Activated CD8-positive, alpha-beta memory T cell treated with anti-CD3 and anti-CD28 coated beads for 48 hours (primary cell): ENCODE data around the gene CUEDC1.
"Not testable (repeated sequence)": the region's sequence is repeated elsewhere in the genome, so short reads cannot be mapped to it uniquely, and the experiment has no call there.

ENCODE experiments used
- DNase-seq, 3 experiments: peaks; one replicate each; pipeline ENCODE4 v3.0.0-alpha.2; 2020; ENCODE audit warnings: low read depth in 2 of 3, low spot score in 2 of 3

Gene CUEDC1

DNA sequence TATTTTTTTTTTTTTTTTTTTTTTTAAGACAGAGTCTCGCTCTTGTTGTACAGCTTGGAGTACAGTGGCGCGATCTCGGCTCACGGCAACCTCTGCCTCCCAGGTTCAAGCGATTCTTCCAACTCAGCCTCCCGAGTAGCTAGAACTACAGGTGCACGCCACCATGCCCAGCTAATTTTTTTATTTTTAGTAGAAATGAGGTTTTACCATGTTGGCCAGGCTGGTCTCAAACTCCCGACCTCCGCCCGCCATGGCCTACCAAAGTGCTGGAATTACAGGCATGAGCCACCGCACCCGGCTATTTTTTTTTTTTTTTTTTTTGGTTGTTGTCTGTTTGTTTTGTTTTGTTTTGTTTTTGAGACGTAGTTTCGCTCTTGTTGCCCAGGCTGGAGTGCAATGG is 3.2 kb upstream of the CUEDC1 start:
- not testable (repeated sequence) for DNase-seq

DNA sequence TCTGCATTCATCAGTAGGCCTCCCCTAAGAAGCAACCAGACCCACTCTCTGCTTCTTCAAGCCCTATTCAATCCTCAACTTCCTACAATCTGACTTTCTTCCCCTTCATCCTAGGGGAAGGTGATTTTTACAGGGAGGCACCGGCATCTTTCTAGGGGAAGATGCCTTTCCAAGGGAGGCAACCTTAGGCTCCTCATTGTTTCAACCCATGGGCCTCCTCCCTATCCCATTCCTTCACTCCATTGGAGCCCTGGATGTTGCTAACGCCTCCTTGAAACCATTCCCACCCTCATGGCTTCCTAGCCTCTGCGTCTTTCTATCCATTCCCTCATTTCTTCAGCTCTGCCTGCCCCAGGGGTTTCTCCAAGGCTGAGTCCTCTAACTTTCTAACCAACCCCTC is 2.7 kb upstream of the CUEDC1 start:
- no peak for DNase-seq

DNA sequence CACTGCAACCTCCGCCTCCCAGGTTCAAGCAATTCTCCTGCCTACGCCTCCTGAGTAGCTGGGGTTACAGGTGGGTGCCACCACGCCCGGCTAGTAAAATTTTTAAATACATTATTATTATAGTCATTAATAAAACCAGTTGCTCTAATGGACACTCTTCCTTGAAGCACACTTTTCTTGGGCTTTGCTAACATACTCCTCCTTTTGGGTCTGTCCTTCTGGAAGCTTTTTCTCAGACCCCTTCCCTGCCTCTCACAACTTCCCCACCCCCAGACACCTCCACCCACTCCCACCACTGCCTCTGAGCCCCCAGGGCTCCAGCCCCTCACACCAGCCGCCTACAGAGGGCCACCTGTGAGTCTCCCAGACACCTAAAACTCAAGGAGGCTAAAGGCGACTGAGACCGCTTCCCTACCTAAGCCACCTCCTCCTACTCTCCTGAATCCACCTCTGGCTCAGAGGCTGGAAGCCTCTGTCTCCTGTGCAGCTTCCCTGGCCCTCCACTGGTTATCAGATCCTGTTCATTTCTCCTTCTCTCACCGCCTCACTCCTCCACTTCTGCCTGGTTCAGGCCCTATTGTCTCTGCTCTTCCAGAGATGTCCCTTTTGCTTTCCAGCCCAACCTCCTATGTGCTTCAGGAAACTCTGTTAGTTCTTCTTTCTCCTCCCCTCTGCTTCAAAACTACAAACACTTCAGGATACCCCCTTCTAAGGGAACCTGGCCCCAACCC is 2.1 kb upstream of the CUEDC1 start:
- no peak for DNase-seq

DNA sequence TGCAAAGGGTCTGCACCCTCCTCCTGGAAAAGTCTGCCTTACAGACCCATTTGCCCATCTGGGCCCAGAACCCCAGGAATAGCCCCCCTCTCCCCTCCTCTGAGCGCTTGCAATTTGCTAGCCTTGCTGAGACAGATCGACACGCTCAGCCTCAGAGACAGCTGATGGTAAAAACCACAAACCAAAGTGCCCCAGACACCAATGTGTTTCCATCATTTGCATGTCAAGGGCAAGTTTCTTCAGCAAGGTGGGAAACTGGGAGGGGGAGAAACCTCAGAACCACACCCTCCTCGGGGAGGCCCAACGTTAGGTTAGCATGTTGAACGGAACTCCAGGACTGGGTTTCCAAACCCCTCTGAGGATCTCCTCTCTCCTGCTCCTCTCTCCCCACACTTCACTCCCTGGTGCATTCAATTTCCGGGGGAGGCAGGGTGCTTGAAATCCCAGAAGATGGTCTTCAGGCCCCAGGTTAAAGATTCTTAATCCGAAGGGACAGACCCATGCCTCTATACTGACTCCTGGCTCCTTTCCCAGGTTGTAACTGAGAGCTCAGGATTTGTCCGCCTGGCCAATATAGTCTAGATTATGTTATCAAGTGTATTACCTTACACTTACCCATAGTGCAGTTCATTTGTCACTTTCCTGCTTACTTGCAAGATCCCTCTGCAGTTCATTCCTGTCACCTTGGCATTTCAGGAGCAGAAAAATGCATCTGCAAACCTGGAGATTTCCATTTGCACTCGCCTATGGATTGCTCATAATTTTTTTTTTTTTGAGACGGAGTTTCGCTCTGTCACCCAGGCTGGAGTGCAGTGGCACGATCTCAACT is 1.3 kb upstream of the CUEDC1 start:
- no peak for DNase-seq

DNA sequence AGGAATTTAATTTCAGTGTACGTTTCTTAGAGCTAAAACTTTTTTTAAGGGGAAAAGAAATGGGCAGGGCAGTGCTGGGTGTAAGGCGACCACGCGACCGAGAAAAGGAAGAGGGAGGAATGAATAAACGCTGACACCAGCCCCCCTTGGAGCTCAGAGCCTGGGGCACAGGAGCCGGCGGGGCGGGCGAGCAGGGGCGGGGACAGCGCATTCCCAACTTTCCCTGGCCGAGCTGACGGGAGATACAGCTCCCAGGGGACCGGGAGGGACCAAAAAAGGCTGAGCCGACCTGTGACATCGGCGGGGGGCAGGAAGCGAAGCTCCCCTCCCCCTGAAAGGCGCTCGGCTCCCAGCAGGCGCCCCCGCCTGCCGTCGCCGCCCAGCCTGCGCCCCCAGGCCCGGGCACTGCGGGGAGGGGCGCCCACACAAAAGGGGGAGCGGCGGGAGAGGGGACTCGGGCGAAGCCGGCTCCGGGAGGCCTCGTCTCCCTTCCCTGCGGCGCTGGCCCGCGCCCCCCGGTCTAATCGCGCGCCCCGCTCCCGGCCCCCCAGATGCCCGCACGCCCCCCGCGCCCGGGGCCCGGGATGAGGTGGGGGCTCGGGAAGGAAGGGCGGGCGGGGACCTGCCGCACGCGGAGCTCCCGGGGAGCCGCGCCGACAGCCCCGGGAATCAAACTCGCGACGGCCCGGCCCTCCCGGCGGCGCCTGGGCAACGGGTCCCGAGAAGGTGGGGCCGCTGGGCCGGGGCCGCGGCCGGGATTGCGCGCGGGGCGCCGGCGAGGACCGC is 622 bp downstream of the CUEDC1 start:
- DNase-seq: no peak

DNA sequence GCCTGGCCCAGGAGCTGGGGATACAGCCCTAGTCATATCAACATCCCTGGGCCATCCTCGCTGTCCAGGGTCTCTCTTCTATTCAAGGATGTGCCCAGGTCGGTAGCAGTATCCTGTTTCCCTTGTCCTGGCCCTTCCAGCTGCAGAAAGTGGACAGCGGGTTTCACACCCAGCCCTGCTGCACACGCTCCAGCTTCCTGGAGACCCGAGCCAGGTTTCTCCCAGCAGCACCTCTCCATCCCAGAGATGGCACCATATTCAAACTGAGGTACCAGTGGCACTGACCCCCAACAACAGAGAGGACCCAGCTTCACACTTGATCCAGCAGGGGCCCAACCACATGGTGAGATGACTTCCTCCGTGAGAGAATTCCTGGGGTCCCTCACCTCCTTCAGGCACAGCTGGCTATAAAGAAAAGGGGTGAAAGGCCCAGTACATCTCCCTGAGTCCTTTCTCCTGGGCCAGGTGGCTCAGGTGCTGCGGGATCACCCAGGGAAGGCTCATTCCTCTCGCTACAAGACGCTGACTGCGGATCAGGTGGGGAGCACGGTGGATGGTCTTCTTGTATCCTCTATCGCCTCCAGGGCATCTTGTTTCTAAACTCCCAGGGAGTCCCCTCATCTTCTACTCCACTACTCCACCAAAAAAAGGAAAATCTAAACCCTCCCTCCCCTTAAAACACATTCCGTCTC is 1.4 kb downstream of the CUEDC1 start:
- DNase-seq: no peak

DNA sequence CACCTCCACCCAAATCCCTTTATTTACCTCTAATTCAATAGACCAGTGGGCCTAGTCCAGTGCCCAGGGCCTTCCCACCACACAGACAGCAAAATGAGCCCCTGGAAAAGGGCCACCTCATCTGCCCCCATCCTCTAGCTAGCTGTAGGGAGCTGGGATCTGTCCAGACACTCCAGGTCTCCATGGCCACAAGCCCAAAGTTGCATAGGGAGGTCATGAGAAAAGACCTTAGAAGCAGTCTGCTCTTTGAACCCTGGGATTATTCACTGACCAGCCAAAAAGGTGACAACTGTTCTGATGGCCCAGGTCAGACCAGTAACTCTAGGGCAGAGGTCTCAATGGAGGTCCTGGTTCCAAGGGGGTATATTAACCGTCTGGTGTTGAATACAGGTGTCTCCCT is 2.0 kb downstream of the CUEDC1 start:
- DNase-seq: no peak

DNA sequence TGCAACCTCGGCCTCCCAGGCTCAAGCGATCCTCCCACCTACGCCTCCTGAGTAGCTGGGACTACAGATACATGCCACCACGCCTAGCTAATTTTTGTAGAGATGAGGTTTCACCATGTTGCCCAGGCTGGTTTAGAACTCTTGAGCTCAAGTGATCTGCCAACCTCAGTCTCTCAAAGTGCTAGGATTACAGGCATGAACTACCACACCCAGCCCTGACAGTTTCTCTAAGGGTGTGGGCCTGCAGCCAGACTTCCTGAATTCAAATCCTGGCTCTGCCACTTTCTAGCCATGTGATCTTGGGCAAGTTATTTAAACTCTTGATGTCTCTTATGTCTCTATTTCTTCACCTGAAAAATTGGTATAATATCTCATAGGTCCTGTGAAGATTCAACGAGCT is 5.6 kb downstream of the CUEDC1 start:
- no peak for DNase-seq

DNA sequence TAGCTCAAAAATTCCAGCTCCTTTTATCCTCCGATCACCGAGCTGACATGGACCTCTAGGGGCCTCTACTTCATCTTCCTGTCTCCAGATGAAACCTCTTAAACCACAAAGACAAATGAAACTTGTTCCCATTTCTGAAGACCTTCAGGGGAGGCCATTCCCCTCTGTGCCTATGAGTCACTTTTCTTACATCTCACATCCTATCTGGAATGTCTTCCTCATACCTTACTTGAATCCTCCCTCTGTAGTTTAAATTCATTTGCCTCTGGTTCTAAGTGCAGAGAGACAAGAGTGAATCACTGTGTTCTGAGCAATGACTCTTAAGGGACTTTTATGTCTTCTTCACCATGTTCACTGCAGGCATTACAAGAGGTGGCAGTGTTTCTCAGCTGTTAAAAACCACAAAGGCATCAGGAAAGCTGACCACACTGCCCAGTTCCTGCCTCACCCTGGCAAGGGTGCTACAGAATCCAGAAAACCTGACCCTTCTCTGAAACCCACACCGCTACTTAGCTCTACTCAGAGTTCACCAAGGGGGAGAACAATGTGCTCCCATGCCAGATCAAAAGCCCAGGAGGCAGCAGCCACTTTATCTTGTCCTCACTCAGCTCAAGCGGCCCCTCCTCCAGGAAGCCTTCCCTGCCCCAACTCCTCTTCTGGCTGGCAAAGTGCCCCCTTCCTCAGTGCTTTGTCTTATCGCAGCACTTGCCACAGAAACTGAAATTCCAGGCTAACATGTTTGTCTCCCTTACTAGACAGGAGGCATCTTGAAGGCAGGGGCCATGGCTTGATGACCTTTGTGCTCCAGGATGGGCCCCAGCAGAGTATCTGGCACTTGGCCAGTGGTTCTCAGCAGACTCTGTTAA is 6.4 kb downstream of the CUEDC1 start:
- no peak for DNase-seq

DNA sequence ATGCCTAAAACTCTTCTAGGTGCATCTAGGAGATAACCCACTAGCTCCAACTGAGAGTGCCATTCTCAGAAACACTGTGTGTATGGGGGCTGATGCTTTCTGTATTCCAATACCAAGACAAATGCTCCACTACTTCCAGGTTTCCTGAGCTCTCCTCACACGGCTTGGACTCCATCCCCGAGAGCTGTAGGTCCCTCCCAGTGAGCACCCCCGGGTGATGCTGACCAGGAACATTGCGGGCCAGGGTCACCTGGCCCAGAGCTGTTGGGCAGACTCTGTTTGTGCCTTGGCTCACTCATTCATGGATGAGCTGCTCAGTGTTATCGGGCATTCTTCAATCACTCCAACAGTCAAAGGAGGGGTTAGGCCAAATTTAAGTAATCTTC is 7.0 kb downstream of the CUEDC1 start:
- no peak for DNase-seq

DNA sequence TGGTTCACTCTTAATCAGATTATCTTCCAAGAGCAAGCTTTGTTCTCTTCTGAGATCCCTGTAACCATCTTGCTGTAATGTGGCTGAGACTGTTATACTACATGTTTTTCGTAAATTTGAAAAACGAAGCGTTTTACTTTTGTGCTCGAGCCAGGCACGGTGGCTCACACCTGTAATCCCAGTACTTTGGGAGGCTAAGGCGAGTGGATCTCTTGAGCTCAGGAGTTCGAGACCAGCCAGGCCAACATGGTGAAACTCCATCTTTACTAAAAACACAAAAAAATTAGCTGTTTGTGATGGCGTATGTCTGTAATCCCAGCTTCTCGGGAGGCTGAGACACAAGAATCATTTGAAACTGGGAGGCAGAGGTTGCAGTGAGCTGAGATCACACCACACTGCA is 7.8 kb downstream of the CUEDC1 start:
- DNase-seq: no peak

DNA sequence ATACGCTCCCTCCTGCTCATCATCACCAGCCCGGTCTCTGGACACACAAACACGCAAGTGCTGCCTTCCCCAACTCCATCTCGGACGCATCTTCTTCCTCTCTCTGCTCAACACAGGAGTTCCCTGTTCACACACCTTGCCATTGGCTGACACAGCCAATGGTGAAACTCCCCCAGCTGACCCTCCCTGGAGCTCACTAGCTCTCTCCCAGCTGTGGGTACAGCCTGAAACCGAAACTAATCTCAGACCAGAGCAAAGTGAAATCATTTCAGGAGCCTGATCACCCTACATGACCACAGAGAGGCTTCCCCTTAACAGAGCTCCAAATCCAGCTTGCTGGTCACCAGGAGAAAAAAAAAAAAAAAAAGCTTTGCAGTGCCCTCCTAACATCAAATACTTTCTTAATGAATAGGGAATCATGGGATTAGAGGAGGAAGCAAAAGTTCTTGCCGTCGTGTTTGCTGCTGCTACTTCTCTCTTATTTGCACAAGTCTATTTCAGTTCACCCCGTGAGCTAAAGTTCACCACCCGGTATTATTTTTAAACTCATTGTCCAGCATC is 8.3 kb downstream of the CUEDC1 start:
- DNase-seq: no peak

DNA sequence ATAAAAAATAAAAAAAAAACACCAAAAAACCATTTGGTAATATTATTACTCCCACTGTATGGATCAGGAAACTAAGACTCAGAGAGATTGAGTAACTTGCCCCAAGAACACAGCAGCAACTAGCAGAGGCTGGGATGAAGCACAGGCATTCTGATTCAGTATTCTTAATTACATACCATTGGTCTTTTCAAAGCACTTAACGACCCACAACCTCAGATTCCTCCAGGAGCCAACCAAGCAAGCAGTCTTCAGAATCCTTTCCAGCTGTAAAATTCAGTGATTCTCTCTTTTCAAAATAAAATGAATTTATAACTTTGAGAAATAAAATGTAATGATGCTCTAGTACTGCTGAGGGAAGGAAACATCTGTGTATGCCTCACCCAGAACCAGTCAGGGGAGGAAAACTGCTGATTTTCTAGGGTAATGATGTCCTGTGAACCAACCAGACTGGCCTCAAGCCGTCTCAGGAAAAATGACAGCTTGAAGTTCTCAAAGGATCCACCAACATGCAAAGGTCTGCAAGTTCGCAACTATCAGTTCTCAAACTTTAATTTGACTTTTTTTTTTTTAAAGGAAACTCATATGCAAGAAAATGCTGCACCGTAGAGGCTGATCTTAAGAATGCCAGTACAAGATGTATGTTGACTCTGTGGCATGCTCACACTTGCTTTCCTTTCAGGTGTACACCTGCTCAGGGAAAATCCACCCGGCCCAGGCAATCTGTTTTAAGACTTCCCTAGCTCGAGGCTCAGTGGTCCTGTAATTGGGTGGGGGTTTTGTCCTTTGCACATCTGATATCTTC is 9.0 kb downstream of the CUEDC1 start:
- DNase-seq: no peak

DNA sequence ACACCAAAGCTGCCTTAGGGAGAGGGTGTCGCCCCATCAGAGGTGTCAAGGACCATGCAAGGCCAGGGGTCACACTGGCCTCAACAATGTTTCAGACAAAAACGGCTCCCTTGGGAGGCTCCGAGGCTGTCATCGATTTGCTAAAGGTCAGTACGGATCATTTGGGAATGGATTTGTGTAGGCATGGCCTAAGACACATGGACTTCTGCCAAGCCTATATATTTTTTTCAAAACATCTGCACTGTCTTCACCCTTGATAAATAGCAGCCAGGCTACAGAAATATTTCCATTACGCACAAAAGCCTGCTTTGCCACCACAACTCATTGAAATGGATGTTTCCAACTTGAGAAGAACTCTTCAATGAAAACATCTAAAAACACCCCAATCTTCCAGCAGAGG is 10.3 kb downstream of the CUEDC1 start:
- DNase-seq: no peak

DNA sequence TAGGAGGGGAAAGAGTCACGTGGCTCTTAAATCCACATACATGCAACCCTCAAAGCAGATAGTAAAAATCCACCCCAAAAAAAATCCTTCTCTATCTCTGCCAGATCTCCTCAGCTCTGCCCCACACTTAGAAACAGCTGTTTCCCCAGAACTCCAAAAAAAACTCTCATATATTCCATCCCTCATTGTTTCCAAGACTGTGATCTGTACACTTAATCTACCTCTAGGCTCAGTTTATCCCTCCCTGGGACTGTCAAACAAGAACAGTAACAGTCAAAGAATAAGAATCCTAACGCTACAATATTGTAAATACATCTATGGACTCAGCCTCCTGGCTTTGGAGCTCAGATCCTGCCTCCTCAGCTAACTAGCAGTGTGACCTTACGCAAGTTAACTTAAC is 11.6 kb downstream of the CUEDC1 start:
- DNase-seq: no peak

DNA sequence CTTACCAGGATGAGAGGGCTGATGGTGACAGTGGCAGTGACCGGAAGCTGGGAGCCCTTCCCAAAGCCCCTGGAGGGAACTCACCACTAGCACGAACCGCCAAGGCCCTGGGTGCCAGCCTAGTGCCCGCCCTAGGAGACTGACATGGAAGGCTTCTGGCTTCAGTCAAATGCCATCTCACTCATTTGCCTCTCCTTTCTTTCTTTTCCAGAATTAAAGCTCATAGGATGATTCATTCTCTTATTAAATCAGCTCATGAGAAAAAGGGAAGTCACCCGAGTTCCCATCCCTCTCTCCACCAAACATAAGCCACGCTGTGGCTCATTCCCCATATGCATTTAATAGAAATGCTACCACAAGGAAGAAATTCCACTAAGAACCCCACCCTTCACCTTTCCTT is 12.1 kb downstream of the CUEDC1 start:
- DNase-seq: no peak

DNA sequence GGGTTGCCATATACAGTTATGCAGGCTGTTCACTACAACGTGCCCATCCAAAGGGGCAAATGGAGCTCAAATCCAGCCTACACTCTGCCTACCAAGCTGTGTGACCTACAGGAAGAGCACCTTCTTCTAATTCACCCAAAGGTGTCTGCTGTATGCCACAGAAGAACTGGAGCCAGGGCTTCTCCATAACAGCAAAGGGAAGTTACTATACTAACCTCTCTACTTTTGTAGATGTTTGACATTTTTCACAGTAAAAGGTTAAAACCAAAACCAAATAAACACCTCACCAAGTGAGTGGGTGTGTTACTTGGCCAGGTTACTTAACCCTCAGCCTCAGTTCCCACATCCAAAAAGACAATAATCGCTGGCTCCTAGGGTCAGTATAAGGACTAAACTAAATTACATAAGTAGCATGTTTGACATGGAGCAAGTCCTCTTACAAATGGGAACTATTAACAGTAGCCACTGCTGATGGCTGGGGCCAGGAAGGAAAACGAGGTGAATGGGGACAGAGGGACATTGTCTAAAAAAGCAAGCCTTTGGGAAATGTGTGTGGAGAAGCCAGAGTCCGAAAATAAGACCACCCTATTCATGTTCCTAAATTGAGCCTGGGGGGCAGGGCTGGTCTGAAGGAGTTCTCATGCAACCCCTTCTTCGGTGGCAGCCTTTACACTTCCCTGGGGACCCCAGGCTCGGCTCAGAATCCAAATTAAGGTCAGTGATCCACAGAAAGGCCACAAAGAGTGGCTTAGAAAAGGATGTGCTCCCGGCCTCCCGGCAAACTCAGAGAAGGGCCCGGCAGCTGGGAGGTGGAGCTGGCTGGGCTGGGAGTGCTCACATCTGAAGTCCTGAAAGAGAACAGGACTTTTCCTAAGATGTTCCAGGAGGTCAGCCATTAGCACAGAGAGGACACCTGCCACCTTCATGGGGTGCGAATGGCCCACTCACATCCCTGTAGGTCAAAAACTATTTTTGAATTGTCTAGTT is 13.5 kb downstream of the CUEDC1 start:
- no peak for DNase-seq
